ENCODE data around the gene SYNDIG1L. TPM values are rescaled to one million over a fixed set of nuclear protein-coding genes. Genes with fewer than 3 reads are reported as not detected.

SYNDIG1L gene
- total and polyA plus RNA-seq, 2 of the 13 experiments (the other 11 are each of a cell fraction or from before 2014, with no cell fraction given): 0.04 TPM; not detected in 1

DNA sequence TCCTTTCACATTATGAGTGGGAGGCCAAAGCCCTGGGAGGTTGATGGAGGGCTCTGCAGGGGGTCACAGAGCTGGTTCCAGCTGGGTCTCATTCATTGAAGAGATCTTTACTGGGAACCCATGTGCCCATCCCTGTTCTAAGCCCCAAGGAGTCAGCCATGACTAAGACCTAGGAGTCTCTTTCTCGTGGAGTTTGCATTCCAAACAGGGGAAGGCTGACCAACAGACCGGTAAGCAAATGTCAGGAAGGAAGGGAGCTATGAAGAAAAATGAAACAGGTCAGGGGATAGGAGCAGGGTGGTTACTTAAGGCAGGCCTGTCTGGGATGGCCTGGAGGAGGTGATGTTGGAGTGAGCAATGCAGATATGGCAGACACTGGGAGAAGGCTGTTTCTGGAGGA is 31.5 kb downstream of the SYNDIG1L start:
- WGBS (ENCODE audit: low lambda C conversion rate): 0% methylated on average over 2 of the region's 2 CpGs
- POLR2A ChIA-PET: no interaction called here
- ATAC-seq: no peak
- CTCF ChIA-PET (ENCODE audit: low intra/inter-chr PET ratio, low total read pairs): no interaction called here
- H3K9me3 ChIP-seq (ENCODE audit: low read length): no peaks in the 10 kb centered on the region
- no TSS peak for BruUV-seq (replicated peaks)
- no peak overlapping the region for H2AFZ ChIP-seq (ENCODE audit: low read length)
- H3K9ac ChIP-seq (ENCODE audit: insufficient read depth, low read depth, low read length): no peak overlapping the region
- in situ Hi-C loops (cut with HindIII; ENCODE audit: extremely low pct_ligation_motif_present, low pct_unique_long_range_greater_than_20kb): no loop called here
- no peaks in the 10 kb centered on the region for H4K20me1 ChIP-seq (ENCODE audit: insufficient read depth, low read length)
- no peak for FAIRE-seq
- H3K27me3 ChIP-seq (ENCODE audit: control insufficient read depth in 1 of 2, insufficient read depth in 2 of 2, low read length in 2 of 2): peaks cover 5 to 55% of the 10 kb centered on the region in 2 experiments; a peak in 3 of 5 replicates
- no peaks in the 10 kb centered on the region for H3K79me2 ChIP-seq (ENCODE audit: insufficient read depth, low read length)
- no peak for DNase-seq (ENCODE audit: low spot score)
- H3K36me3 ChIP-seq (replicated peaks in 1 of 2; ENCODE audit: control insufficient read depth in 1 of 2, insufficient read depth in 2 of 2, low read length in 2 of 2): no peaks in the 10 kb centered on the region
- H3K27ac ChIP-seq (ENCODE audit: extremely low read length, insufficient read depth, low read length): no peak overlapping the region
- TF ChIP-seq ETV6 (CRISPR knock-in tag; conservative IDR thresholded peaks at IDR 0.05): no peak
- TF ChIP-seq SPEN (CRISPR knock-in tag; IDR thresholded peaks at IDR 0.05; ENCODE audit: low read depth): no peak
- no peak for TF ChIP-seq RFXAP (CRISPR knock-in tag; IDR thresholded peaks at IDR 0.05; ENCODE audit: borderline replicate concordance)
- TF ChIP-seq ZFY (CRISPR knock-in tag; IDR thresholded peaks at IDR 0.05): no peak
- TF ChIP-seq ZNF891 (CRISPR knock-in tag; IDR thresholded peaks at IDR 0.05): no peak
- no peak overlapping the region for H3K4me2 ChIP-seq (ENCODE audit: low read depth, low read length)
- H3K4me1 ChIP-seq (ENCODE audit: insufficient read depth, low read length): no peaks in the 10 kb centered on the region
- intact Hi-C loops (cut with micrococcal nuclease; ENCODE audit: unreplicated experiment): no loop called here
- H3K4me3 ChIP-seq (replicated peaks in 1 of 3; ENCODE audit: insufficient read depth in 1 of 3, low read depth in 2 of 3, low read length in 3 of 3): no peak overlapping the region

DNA sequence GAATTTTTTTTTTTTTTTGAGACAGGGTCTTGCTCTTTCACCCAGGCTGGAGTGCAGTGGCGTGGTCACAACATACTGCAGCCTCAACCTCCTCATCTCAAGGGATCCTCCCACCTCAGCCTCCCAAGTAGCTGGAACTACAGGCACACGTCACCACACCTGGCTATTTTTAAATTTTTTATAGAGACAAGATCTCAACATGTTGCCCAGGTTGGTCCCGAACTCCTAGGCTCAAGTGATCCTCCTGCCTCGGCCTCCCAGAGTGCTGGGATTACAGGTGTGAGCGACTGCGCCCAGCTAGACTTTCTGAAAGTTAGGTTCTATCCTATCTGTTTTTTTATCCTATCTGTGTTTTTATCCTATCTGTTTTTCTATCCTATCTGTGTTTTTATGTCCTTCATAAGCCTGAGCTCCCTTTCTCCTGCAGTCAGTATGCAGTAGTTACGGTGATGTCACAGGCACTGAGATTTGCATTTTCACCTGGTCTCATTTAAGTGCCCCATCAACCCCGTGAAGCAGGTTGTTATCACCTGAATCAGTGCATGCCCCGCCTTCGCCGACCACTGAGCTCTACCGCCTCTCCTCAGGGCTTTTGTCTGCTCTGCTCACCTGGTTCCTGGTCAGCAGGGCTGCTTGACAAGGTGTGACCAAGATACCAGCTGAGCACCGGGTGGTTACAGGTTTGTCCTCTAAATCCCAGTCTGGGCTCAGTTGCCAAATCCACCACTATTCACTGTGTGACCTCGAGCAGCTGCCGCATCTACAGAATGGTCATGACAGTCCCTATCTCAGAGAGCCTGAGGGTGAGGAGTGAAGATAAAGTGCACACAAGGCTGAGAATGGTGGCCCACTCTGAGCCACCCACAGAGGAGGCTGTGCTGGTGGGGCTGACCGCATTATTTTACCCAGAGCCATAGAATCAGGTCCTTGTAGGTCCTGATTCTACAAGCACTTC is 33.1 kb downstream of the SYNDIG1L start:
- ChIA-PET POLR2A (no interaction called here), CTCF (ENCODE audit: low intra/inter-chr PET ratio, low total read pairs) (no interaction called here)
- H3K36me3 ChIP-seq (replicated peaks in 1 of 2; ENCODE audit: control insufficient read depth in 1 of 2, insufficient read depth in 2 of 2, low read length in 2 of 2): no peaks in the 10 kb centered on the region
- H3K4me2 ChIP-seq (ENCODE audit: low read depth, low read length): no peak overlapping the region
- TF ChIP-seq TBL1XR1 (IDR thresholded peaks at IDR 0.05; ENCODE audit: borderline replicate concordance, low read length, partially characterized antibody): no peak
- no peak for TF ChIP-seq CC2D1A (CRISPR knock-in tag; IDR thresholded peaks at IDR 0.05)
- TF ChIP-seq, protein P1, sequence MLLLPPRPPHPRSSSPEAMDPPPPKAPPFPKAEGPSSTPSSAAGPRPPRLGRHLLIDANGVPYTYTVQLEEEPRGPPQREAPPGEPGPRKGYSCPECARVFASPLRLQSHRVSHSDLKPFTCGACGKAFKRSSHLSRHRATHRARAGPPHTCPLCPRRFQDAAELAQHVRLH (CRISPR knock-in tag; IDR thresholded peaks at IDR 0.05; ENCODE audit: borderline replicate concordance, low read depth): no peak
- H2AFZ ChIP-seq (ENCODE audit: low read length): no peak overlapping the region
- WGBS (ENCODE audit: low lambda C conversion rate): 19% methylated on average over 16 of the region's 16 CpGs
- BruUV-seq (replicated peaks): no TSS peak
- H3K4me3 ChIP-seq (replicated peaks in 1 of 3; ENCODE audit: insufficient read depth in 1 of 3, low read depth in 2 of 3, low read length in 3 of 3): no peak overlapping the region
- no peak for ATAC-seq
- intact Hi-C loops (cut with micrococcal nuclease; ENCODE audit: unreplicated experiment) (no loop called here), in situ Hi-C loops (cut with HindIII; ENCODE audit: extremely low pct_ligation_motif_present, low pct_unique_long_range_greater_than_20kb) (no loop called here)
- peaks cover 5 to 46% of the 10 kb centered on the region in 2 experiments; a peak in 3 of 5 replicates for H3K27me3 ChIP-seq (ENCODE audit: control insufficient read depth in 1 of 2, insufficient read depth in 2 of 2, low read length in 2 of 2)
- H3K79me2 ChIP-seq (ENCODE audit: insufficient read depth, low read length): no peaks in the 10 kb centered on the region
- no peaks in the 10 kb centered on the region for H4K20me1 ChIP-seq (ENCODE audit: insufficient read depth, low read length)
- no peak overlapping the region for H3K9ac ChIP-seq (ENCODE audit: insufficient read depth, low read depth, low read length)
- H3K9me3 ChIP-seq (ENCODE audit: low read length): no peaks in the 10 kb centered on the region
- no peaks in the 10 kb centered on the region for H3K4me1 ChIP-seq (ENCODE audit: insufficient read depth, low read length)
- H3K27ac ChIP-seq (ENCODE audit: extremely low read length, insufficient read depth, low read length): no peak overlapping the region
- FAIRE-seq: no peak
- no peak for DNase-seq (ENCODE audit: low spot score)
